Endodermal cell (in vitro differentiated cells): ENCODE measurements around the gene CDH4. TPM values are rescaled to one million over a fixed set of nuclear protein-coding genes. Genes with fewer than 3 reads are reported as not detected.

ENCODE experiments used
- DNase-seq: peaks from one replicate; pipeline ENCODE4 v3.0.0-alpha.2; 2017
- H3K27ac ChIP-seq: 2 replicates; pipeline ENCODE4 v1.5.1; 2013; ENCODE audit warnings: mild to moderate bottlenecking, low read depth, low read length, moderate library complexity
- H3K27me3 ChIP-seq: 2 replicates; pipeline ENCODE4 v1.6.1; 2013; ENCODE audit warnings: mild to moderate bottlenecking, low read length, moderate library complexity; ENCODE audit not compliant: insufficient read depth, control insufficient read depth, poor library complexity, severe bottlenecking
- H3K36me3 ChIP-seq: 2 replicates; pipeline ENCODE4 v1.7.0; 2013; ENCODE audit warnings: mild to moderate bottlenecking, low read length, moderate library complexity; ENCODE audit not compliant: control insufficient read depth, insufficient read depth
- H3K4me1 ChIP-seq: one replicate; pipeline ENCODE4 v1.7.0; 2013; ENCODE audit warnings: low read length; ENCODE audit not compliant: control insufficient read depth, insufficient read depth
- H3K4me3 ChIP-seq: 2 replicates; pipeline ENCODE4 v1.5.1; 2013; ENCODE audit warnings: mild to moderate bottlenecking, low read length, moderate library complexity
- H3K9ac ChIP-seq: 2 replicates; pipeline ENCODE4 v1.6.1; 2013; ENCODE audit warnings: mild to moderate bottlenecking, low read length, moderate library complexity; ENCODE audit not compliant: poor library complexity, severe bottlenecking; ENCODE audit errors: extremely low read depth
- H3K9me3 ChIP-seq: 2 replicates; pipeline ENCODE4 v1.6.1; 2013; ENCODE audit warnings: mild to moderate bottlenecking, low read length, moderate library complexity; ENCODE audit not compliant: control insufficient read depth
- H3K27ac Mint-ChIP-seq: 2 replicates; pipeline ENCODE4 v1.8.0; 2020; ENCODE audit warnings: mixed read lengths
- H3K27me3 Mint-ChIP-seq: 2 replicates; pipeline ENCODE4 v1.8.0; 2021; ENCODE audit warnings: mild to moderate bottlenecking, mixed read lengths; ENCODE audit not compliant: insufficient read depth
- H3K36me3 Mint-ChIP-seq: 2 replicates; pipeline ENCODE4 v1.8.0; 2020; ENCODE audit warnings: low read depth, mixed read lengths
- H3K4me1 Mint-ChIP-seq: 2 replicates; pipeline ENCODE4 v1.8.0; 2020; ENCODE audit warnings: mixed read lengths
- H3K4me3 Mint-ChIP-seq: 2 replicates; pipeline ENCODE4 v1.8.0; 2020; ENCODE audit warnings: mild to moderate bottlenecking, moderate library complexity, mixed read lengths
- H3K9me3 Mint-ChIP-seq: 2 replicates; pipeline ENCODE4 v1.8.0; 2020; ENCODE audit warnings: mild to moderate bottlenecking, mixed read lengths
- WGBS, 2 experiments: methylation state at CpG; one replicate each; pipeline versions ENCODE4 v1.1.5 to v1.1.7; 2013; ENCODE audit warnings: missing lambda C conversion rate in 2 of 2, mixed read lengths in 1 of 2; ENCODE audit not compliant: insufficient coverage in 1 of 2, insufficient read length in 1 of 2; 5-methylcytosine and 5-hydroxymethylcytosine counted together
- total RNA-seq, 2 donors: library from RNA; stranded (reverse); fragmentation: NEBNext Ultra II Directional in 1 of 2; extraction: Animal tissue kit (Norgen Biotek cat#: 25700) in 1 of 2; gene quantifications; 2 replicates in 1 of 2; 3 replicates in 1 of 2; pipeline ENCODE4 v1.2.1, GENCODE V29; 2021
- TF ChIP-seq, protein P1 (sequence below): fragments of 200-600 bp; sonication (generic); conservative IDR thresholded peaks from 2 replicates; pipeline ENCODE4 v1.5.0; 2021; ENCODE audit warnings: antibody characterized with exemption, mild to moderate bottlenecking

CDH4 gene
- total RNA-seq, 2 donors from 2014 or later: 1.8 to 5.8 TPM

DNA sequence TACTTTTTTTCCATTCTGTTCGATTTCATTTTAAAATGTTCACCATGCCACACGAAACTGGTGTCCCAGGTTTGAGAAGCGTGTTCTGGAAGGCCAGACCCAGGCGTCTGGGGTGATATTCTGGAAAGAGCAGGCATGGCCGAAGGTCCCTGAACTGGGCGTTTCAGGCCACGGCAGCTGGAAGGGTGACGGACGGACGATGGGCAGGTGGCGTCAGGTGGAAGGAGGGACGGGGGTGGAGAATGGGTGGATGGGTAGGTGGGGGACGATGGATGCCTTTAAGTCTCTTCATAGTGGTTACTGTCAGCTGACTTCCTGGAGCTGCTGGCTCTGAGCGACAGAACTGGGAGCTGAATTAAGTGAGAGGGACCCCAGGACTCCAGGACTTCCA lies 44.6 kb downstream of the CDH4 start:
- no peaks in the 10 kb centered on the region for H3K36me3 Mint-ChIP-seq
- Histone ChIP-seq H3K4me3 (no peak overlapping the region), H3K36me3 (no peaks in the 10 kb centered on the region), H3K9me3 (no peaks in the 10 kb centered on the region), H3K9ac (no peak overlapping the region), H3K4me1 (no peaks in the 10 kb centered on the region), H3K27me3 (no peaks in the 10 kb centered on the region), H3K27ac (no peak overlapping the region)
- 86 to 95% methylated on average over 12 to 14 of the region's 14 CpGs for WGBS, 2 experiments
- TF ChIP-seq, protein P1, sequence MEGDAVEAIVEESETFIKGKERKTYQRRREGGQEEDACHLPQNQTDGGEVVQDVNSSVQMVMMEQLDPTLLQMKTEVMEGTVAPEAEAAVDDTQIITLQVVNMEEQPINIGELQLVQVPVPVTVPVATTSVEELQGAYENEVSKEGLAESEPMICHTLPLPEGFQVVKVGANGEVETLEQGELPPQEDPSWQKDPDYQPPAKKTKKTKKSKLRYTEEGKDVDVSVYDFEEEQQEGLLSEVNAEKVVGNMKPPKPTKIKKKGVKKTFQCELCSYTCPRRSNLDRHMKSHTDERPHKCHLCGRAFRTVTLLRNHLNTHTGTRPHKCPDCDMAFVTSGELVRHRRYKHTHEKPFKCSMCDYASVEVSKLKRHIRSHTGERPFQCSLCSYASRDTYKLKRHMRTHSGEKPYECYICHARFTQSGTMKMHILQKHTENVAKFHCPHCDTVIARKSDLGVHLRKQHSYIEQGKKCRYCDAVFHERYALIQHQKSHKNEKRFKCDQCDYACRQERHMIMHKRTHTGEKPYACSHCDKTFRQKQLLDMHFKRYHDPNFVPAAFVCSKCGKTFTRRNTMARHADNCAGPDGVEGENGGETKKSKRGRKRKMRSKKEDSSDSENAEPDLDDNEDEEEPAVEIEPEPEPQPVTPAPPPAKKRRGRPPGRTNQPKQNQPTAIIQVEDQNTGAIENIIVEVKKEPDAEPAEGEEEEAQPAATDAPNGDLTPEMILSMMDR: no peak
- H3K4me1 Mint-ChIP-seq: no peaks in the 10 kb centered on the region
- H3K27me3 Mint-ChIP-seq: peaks cover 11% of the 10 kb centered on the region
- DNase-seq: no peak
- no peak overlapping the region for H3K4me3 Mint-ChIP-seq
- no peak overlapping the region for H3K27ac Mint-ChIP-seq
- H3K9me3 Mint-ChIP-seq: no peaks in the 10 kb centered on the region

DNA sequence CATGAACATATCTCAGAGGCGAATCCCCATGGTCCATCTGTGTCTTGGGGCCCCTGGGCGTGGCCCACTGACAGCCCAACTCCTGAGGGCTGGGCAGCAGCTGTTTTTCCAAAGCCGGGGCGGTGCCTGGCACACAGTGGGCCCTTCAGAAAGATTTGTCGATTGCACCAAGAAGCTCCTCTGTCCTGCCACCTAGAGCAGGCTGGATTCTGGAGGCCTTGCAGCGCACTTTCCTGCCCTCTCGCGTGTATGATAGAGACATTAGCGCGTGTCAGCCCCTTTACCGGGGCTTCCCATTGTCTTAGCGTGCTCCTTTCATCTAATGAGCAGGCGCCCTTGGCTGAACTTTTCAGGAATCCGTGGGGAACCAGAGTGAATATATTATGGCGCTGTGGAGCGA lies 45.4 kb downstream of the CDH4 start:
- Histone ChIP-seq H3K9me3 (no peaks in the 10 kb centered on the region), H3K27me3 (no peaks in the 10 kb centered on the region), H3K36me3 (no peaks in the 10 kb centered on the region), H3K9ac (no peak overlapping the region), H3K4me1 (no peaks in the 10 kb centered on the region), H3K27ac (no peak overlapping the region), H3K4me3 (no peak overlapping the region)
- no peak for DNase-seq
- no peaks in the 10 kb centered on the region for H3K4me1 Mint-ChIP-seq
- no peak overlapping the region for H3K27ac Mint-ChIP-seq
- H3K36me3 Mint-ChIP-seq: no peaks in the 10 kb centered on the region
- no peak overlapping the region for H3K4me3 Mint-ChIP-seq
- H3K27me3 Mint-ChIP-seq: peaks cover 11% of the 10 kb centered on the region
- 92 to 93% methylated on average over 16 of the region's 16 CpGs for WGBS, 2 experiments
- H3K9me3 Mint-ChIP-seq: no peaks in the 10 kb centered on the region
- TF ChIP-seq, protein P1: no peak

DNA sequence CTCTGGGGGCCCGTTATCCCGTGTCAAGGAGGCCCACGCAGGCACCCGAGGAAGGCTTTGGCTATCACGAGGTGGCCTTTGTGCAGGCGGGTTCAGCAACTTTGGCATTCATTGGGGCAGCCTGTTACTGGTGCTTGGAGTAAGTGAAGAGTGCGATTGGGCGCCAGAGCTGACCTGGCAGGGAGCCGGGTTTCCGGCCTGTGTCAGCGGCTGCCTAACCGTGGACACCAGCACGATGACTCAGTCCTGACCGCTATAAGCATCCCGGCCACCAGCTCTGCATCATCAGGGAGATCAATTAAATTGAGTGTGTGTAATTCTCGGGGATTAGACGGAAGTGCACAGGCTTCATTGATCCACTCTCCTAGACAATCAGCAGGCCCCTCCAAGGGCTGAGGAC lies 45.9 kb downstream of the CDH4 start:
- Mint-ChIP-seq H3K27me3 (peaks cover 11% of the 10 kb centered on the region), H3K4me1 (no peaks in the 10 kb centered on the region), H3K9me3 (no peaks in the 10 kb centered on the region), H3K27ac (no peak overlapping the region), H3K4me3 (no peak overlapping the region), H3K36me3 (no peaks in the 10 kb centered on the region)
- no peaks in the 10 kb centered on the region for H3K4me1 ChIP-seq
- WGBS, 2 experiments: 93 to 94% methylated on average over 12 to 16 of the region's 17 CpGs
- no peak overlapping the region for H3K4me3 ChIP-seq
- no peak for DNase-seq
- no peak overlapping the region for H3K27ac ChIP-seq
- H3K9me3 ChIP-seq: no peaks in the 10 kb centered on the region
- H3K9ac ChIP-seq: no peak overlapping the region
- TF ChIP-seq, protein P1: no peak
- no peaks in the 10 kb centered on the region for H3K27me3 ChIP-seq
- no peaks in the 10 kb centered on the region for H3K36me3 ChIP-seq
